ENCODE measurements around the gene CXCL12. TPM values are rescaled to one million over a fixed set of nuclear protein-coding genes. Genes with fewer than 3 reads are reported as not detected.

Gene CXCL12
- total and polyA plus RNA-seq, 10 donors = 22.7 to 549 (median 294) TPM

DNA sequence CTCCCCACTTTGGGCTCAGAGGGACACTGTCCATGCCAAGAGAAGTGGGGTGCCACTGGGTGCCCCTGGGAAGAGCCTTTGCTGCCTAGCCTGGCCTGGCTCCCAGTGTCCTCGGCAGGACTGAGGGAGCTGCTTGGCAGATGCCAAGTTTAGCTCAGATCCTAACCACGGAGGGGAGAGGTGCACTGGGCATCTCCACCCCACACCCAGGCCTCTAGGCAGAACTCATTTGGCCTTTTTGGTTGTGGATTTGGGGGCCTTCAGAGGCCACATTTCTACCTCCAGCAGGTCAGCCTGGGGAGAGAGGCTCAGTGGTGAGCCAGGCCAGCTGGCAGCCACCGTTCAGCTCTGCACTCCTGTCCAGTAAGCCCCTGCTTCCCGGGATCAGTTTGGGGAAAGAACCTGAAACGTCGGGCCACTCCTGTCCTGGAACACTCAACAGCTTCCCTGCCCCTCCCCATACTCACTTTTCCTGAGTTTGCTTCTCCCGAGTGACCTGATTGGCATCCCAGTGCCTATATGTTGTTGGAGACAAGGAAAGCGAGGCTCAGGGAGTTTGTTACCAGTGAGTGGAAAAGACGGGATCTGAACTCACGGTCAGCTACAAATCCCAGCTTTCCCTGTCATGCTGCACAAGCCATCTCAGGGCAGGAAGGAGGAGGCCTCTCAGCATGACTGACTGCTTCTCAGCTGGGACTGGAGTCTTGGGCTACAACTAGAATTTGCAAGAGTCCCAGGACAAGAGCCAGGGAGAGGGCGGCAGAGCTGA lies 11.2 kb upstream of the CXCL12 start:
- Histone ChIP-seq H3K27ac (no peak overlapping the region), H3K36me3 (no peaks in the 10 kb centered on the region), H3K27me3 (replicated peaks in 1 of 7) (peaks cover 0 to 26% (median 0%) of the 10 kb centered on the region in 7 donors), H3K9me3 (no peaks in the 10 kb centered on the region), H3K4me1 (no peaks in the 10 kb centered on the region), H3K4me3 (no peak overlapping the region)
- intact Hi-C loops (cut with DNase I; ENCODE audit: low total_unique reads) = no loop called here
- DNase-seq = peak; percentile 42
- WGBS, 5 donors = 77 to 89% (median 84%) methylated on average over 11 of the region's 11 CpGs
- no peak for TF ChIP-seq CTCF (IDR thresholded peaks at IDR 0.05 in 8 of 11, conservative IDR thresholded peaks at IDR 0.05 in 3 of 11)

DNA sequence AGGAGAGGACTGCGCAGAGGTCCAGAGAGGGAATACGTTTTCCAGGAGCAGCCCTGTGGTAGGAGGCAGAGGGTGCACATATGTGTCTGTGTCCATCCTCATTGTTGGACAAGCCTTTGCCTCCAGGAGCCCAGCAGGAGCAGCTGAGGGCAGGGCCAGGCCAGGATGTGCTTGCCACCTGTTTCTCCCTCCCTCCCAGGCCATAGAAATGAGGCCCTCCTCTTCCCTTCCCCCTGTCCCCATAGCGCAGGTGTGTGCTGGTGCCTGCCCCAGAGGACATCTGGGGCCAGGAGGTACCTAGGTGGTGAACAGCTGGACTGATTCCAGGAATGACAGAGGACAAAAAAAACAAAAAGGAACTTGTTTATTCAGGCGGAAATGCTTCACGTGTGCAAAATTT lies 10.5 kb upstream of the CXCL12 start:
- Histone ChIP-seq H3K27ac (no peak overlapping the region), H3K4me3 (no peak overlapping the region), H3K27me3 (replicated peaks in 1 of 7) (peaks cover 0 to 26% (median 0%) of the 10 kb centered on the region in 7 donors), H3K9me3 (no peaks in the 10 kb centered on the region), H3K36me3 (no peaks in the 10 kb centered on the region), H3K4me1 (no peaks in the 10 kb centered on the region)
- intact Hi-C loops (cut with DNase I; ENCODE audit: low total_unique reads) = no loop called here
- peak; percentile 42 for DNase-seq
- TF ChIP-seq CTCF (IDR thresholded peaks at IDR 0.05 in 8 of 11, conservative IDR thresholded peaks at IDR 0.05 in 3 of 11) (no peak), POLR2A (IDR thresholded peaks at IDR 0.05) (no peak), POLR2AphosphoS5 (IDR thresholded peaks at IDR 0.05) (no peak)
- 49 to 68% (median 58%) methylated on average over 5 of the region's 5 CpGs for WGBS, 5 donors

DNA sequence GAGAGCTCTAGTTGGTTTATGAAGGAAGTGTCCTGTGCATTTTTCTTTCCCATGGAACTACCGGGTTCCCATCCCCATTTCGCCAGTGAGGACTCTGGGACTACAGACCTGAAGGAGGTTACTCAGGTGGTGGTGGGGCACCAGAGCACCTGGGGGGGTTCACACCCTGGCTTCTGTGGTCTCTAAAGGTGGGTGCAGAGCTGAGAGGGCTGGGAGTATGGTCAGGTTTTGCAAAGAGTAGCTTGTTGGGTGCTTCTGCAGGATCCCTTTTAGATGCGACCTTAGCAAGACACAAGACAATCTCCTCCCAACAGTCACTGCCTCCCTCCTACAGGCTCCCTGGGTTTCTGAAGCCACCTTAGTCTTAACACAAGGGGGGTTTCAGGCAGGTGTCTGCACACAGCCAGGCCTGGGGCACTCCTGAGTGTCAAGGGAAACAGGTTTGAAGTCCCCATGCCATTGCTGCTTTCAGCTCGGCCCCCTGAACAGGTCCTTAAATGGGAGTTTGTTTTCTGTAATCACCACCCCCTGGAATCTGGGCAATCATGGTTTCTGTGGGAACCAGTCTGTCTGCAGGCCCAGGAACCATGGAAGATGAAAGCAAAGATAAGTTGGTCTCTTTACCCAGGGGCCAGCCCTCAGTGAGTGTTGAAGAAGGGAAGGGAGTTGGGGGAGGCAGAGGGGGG lies 9.9 kb upstream of the CXCL12 start:
- WGBS, 5 donors = 79 to 93% (median 93%) methylated on average over 3 to 4 of the region's 4 CpGs
- peak; percentile 42 for DNase-seq

More for the DNA sequence above, 9.9 kb upstream of the CXCL12 start:
- Histone ChIP-seq H3K27ac (no peak overlapping the region), H3K36me3 (no peaks in the 10 kb centered on the region), H3K4me1 (no peaks in the 10 kb centered on the region), H3K4me3 (no peak overlapping the region), H3K9me3 (no peaks in the 10 kb centered on the region), H3K27me3 (replicated peaks in 1 of 7) (peaks cover 0 to 28% (median 0%) of the 10 kb centered on the region in 7 donors)
- intact Hi-C loops (cut with DNase I; ENCODE audit: low total_unique reads) = no loop called here
- TF ChIP-seq CTCF (IDR thresholded peaks at IDR 0.05 in 8 of 11, conservative IDR thresholded peaks at IDR 0.05 in 3 of 11) = no peak
- no peak for TF ChIP-seq POLR2A (IDR thresholded peaks at IDR 0.05)
- TF ChIP-seq POLR2AphosphoS5 (IDR thresholded peaks at IDR 0.05) = no peak
